HG03095 (cell line): ENCODE results near the gene EXOSC2.
"Not testable (repeated sequence)": the region's sequence is repeated elsewhere in the genome, so short reads cannot be mapped to it uniquely, and the experiment has no call there.

Source experiments
- ATAC-seq: cut with Tn5 transposase; IDR thresholded peaks from one replicate; pipeline ENCODE4 v1.9.1; 2021; ENCODE audit warnings: moderate library complexity; ENCODE audit not compliant: unreplicated experiment

Gene EXOSC2

DNA sequence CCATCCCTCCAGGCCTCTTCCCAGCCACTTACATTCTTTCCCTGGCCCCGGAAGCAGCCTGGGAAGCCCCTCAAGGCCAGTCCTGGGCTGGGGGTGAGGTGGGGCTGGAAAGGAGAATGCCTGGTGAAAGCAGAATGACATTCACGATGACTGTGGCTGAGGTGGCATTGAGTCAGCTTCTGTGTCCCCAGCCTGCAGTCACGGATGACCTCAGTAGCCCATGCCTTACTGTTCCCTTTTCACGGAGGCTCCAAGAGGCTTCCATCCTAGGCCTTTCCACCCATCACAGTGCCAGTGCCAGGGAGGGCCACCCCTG lies 26.5 kb upstream of the EXOSC2 start:
- no peak for ATAC-seq

DNA sequence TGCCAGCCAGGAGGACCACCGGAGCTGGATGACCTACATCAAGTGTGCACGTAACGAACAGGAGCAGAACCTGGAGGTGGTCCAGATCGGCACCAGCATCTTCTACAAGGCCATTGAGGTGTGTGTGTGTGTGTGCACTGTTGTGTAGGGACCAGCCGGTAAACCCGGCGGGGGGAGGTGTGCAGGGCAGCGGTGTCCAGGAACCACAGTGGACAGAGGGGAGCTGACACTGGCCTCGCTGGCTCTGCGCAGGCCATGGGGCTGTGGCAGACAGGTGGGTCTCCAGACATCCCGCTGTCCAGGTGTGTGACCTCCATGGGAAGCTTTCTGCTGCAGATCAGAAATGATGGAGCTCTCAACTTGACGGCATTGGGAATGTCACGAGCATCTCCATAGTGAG lies 25.4 kb upstream of the EXOSC2 start:
- no peak for ATAC-seq

DNA sequence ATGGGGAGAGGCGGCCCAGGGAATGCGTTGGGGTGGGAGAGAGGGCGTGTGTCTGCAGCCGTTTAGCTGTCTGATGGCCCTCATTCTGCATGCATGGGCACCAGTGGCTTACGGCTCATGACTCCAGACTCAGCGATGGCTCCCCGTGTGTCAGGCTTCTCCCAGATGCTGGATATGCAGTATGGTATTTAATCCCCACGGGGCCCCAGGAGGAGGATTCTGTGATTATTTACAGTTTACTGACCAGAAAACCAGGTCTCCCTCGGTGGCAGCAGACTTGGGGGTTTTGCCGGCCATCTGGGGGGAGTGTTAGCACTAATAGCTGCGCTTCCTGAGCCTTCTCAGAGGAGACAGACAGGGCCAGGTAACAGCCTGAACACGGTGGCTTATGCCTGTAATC lies 24.9 kb upstream of the EXOSC2 start:
- ATAC-seq, result no peak

DNA sequence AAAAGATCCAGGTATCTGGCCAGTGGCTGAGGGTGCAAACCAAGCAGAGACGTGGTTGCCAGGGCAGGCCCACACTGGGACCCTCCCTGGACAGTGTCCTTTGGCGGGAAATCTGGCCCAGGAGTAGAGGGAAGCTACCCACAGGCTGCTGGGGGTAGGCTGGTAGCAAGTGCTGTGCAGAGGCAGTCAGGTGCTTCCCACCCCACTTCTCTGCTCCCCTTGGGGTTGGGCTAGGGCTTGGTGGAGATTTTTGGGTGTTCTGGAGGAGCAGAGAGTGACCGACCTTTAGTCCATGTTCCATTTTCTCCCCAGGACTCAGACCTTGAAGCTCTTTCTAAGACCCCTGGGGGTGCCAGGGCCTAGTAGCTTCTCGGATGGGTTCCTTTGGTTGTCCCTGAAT lies 23.6 kb upstream of the EXOSC2 start:
- no peak for ATAC-seq

DNA sequence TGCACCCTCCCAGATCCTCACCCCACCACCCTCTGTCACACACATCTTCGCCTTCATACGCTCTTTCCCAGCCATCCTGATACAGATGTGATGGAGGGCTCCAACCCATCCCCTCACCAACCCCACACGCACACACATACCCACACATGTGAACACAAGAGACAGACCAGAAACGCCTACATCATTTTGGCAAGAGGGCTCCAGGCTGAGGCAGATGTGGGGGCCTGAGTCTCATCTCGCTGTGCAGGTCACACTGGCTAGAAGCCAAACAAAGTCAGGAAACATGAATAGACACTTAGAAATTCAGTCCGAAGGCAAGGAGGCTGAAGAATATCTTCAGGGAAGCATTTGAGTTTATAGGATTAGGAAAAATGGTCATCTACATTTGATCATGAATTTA lies 22.9 kb upstream of the EXOSC2 start:
- ATAC-seq, result no peak

GRCh38 chr9:130672466-130672865 lies 21.1 kb upstream of the EXOSC2 start:
- ATAC-seq, result no peak

- ATAC-seq, result no peak
These were observed 20.5 kb upstream of the EXOSC2 start for GRCh38 chr9:130672933-130673615.

- ATAC-seq, result no peak
These were observed 18.2 kb upstream of the EXOSC2 start for GRCh38 chr9:130675396-130675795.

DNA sequence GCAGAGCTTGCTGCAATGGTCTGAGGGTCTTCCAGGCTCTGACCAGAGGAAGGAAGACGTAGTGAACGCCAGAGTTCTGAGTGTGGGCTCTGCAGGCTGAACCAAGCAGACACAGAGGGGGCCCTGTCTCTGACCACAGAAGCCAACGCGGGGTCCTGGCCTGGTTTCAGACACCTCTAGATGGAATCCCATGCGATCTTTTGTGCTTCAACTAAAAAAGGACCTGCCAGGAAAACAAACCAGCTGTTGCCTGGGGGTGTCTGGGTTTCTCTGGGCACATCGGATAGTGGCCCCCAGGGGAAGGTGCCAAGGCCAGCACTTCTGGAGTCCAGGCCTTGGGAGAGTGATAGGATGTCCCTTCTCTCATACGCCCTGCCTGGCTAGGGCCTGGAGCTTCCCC lies 16.3 kb upstream of the EXOSC2 start:
- no peak for ATAC-seq

- no peak for ATAC-seq
These were observed 12.5 kb upstream of the EXOSC2 start for GRCh38 chr9:130680836-130681768.

- ATAC-seq, result no peak
These were observed 11.7 kb upstream of the EXOSC2 start for GRCh38 chr9:130681769-130682420.

DNA sequence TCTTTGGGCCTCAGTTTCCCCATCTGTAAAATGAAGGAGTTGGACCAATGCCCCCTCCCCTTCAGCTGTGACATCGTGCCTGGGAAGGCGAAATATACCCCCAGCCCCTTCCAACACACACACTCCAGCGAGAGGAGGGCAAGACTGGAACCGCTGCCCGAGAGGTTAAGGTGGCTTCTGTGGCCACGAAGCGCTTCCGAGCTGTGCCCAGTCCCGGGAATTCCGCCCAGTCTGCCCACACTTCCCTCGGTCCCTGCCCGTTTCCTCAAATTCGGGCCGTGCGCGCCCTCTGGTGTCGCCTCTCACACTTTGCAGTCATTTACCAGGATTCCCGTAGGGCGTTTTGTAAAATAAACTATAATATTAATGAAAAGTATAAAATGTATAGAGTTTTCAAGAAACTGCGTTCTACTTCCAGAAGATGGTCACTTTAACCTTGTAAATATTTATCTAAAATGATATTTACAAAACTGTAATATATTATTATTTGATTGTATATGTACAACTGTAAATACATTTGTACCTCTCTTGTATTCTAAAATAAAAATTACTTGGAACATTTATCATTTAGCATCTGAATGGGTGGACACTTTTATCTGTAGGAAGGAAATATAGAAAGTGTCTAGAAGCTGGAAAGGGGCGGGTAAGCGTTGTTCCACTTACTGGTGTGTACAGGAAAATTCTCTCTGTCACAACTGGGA lies 11.0 kb upstream of the EXOSC2 start:
- no peak for ATAC-seq

GRCh38 chr9:130685104-130685503 lies 8.5 kb upstream of the EXOSC2 start:
- no peak for ATAC-seq

DNA sequence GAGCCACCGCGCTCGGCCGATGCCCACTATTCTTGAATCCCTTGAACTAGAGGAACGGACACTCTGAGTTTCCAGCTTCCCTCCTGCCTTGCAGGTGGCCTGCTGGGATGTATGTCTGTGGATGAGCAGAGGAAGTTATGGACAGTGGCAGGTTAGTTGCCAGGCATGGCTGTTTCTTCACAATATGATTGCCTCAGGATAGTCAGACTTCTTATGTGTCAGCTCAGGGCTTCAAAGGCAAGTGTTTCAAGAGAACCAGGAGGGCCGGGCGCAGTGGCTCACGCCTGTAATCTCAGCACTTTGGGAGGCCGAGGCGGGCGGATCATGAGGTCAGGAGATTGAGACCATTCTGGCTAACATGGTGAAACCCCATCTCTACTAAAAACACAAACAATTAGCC lies 7.6 kb upstream of the EXOSC2 start:
- ATAC-seq, result not testable (repeated sequence)

- ATAC-seq, result no peak
These were observed 6.0 kb upstream of the EXOSC2 start for GRCh38 chr9:130687615-130688014.

GRCh38 chr9:130688072-130688471 lies 5.5 kb upstream of the EXOSC2 start:
- no peak for ATAC-seq

GRCh38 chr9:130689572-130689936 lies 4.0 kb upstream of the EXOSC2 start:
- ATAC-seq, result no peak

DNA sequence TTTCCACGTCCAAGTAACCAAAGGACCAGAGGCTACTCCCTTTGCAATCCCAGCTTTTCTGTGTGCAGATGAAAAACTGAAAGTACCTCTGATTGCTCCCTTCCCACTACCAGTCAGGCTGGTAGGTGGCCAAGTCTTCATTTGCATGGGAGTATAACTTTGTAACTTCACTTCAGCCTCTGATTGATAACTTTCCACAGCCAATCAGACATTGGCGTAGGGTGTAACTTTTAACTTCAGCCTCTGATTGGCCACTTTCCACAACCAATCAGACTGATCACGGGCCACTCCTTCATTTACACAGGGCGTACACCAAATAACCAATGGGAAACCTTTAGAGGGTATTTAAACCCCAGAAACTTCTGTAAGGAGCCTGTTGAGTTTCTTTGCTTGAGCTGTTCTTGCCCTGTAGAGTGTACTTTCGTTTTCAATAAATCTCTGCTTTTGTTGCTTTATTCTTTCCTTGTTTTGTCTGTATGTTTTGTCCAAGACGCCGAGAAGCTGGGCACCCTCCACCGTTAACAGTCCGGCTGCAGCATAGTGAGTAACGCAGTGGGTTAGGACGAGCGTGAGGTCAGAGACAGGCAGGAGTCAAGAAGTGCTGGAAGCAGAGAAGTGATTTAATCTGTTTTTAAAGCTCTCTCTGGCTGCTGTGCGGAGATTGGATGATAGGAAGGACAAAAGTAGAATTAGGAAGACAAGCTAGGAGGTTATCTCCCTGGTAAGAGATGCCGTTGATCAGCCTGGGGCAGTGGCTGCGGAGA lies 3.5 kb upstream of the EXOSC2 start:
- no peak for ATAC-seq

DNA sequence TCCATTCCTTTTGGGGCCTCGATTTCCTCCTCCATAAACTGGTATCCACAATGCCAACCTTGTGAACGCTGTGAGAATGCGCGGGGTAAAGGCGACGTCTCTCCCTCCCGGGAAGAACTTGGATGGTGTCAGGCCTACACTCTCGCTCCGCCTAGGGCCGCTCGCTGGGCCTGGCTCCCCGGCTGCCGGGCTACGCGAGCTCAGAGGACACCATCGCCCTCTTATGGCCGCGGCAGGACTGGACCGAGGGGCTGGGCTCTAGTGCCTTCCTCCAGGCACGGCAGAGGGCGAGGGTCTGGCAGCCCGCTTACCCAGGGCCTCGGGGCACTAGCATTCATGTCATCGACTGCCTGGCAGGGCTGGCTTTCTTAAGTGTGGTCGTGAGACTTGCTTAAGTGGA lies 1.3 kb upstream of the EXOSC2 start:
- ATAC-seq, result no peak

DNA sequence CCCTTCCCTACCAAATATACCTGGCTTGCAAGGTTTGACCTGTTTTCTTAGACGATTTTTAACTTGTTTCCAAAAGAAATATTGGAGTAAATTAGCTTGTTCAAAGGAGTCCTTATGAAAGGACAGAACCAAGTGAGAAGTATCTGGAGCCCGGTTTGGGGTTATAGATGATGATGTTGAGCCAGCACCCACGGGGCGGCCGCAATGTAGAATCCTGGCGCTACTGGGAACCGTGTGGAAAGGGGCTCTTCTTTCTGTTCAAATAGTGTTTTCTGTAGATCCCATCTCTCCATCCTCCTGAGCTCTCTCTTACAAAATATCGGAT lies 517 bp upstream of the EXOSC2 start:
- ATAC-seq, result no peak

DNA sequence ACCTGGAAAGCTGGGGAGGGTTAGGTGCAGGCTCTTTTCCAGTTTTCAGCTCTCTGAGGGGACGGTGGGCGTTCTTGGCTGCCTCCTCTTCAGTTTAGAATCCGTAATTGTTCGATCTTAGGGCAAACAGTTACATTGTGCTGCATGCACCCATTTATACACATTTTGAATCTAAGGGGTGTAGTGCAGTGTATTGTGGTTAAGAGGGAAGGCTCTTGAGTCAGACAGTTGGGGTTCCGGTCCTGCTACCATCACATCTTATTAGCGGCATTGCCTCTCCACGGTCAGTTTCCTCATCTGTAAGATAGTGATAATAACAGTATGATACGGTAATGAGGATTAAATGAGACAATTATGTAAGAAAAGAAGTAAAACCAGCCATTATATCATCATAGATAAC lies 625 bp downstream of the EXOSC2 start:
- no peak for ATAC-seq
